Measurements from ENCODE around the gene RAB8B. TPM values are rescaled to one million over a fixed set of nuclear protein-coding genes. Genes with fewer than 3 reads are reported as not detected.

Gene RAB8B
- total and polyA plus RNA-seq, 9 of the 15 experiments (the other 6 are each of a cell fraction or from before 2014, with no cell fraction given), result 7.8 to 32.1 (median 24.2) TPM

- TF ChIP-seq HDAC1 (IDR thresholded peaks at IDR 0.05) (no peak; a peak in 1 of 4 replicates), CTBP1 (IDR thresholded peaks at IDR 0.05; ENCODE audit: borderline replicate concordance) (peak; percentile 78), KDM4B (IDR thresholded peaks at IDR 0.05; ENCODE audit: borderline replicate concordance in 2 of 2, low read depth in 1 of 2) (no peak), PHB2 (IDR thresholded peaks at IDR 0.05; ENCODE audit: low read depth) (no peak), C11orf30 (IDR thresholded peaks at IDR 0.05; ENCODE audit: low read depth) (no peak), ZHX1 (conservative IDR thresholded peaks at IDR 0.05; ENCODE audit: low read length) (no peak), ERF (CRISPR knock-in tag; IDR thresholded peaks at IDR 0.05) (no peak), SMARCE1 (IDR thresholded peaks at IDR 0.05) (peak; percentile 82), MYC (IDR thresholded peaks at IDR 0.05; ENCODE audit: low read depth, low read length) (peak; percentile 52; the same call in 1 of the 2 replicates), MYC (CRISPR knock-in tag; IDR thresholded peaks at IDR 0.05; ENCODE audit: borderline replicate concordance, low read depth) (no peak), PKNOX1 (IDR thresholded peaks at IDR 0.05) (no peak), ZNF23 (CRISPR knock-in tag; IDR thresholded peaks at IDR 0.05) (no peak), HMG20B (CRISPR knock-in tag; IDR thresholded peaks at IDR 0.05) (no peak), SRSF7 (optimal IDR thresholded peaks at IDR 0.05; ENCODE audit: low read depth, low read length) (no peak), ZNF668 (CRISPR knock-in tag; IDR thresholded peaks at IDR 0.05) (no peak), ZNF3 (CRISPR knock-in tag; IDR thresholded peaks at IDR 0.05) (no peak), ZNF512 (tag; IDR thresholded peaks at IDR 0.05) (no peak), NFRKB (IDR thresholded peaks at IDR 0.05; ENCODE audit: low read depth) (peak; percentile 48; the same call in 1 of the 2 replicates), MEIS2 (IDR thresholded peaks at IDR 0.05; ENCODE audit: partially characterized antibody) (no peak), PHB (CRISPR knock-in tag; IDR thresholded peaks at IDR 0.05) (no peak), ZNF696 (CRISPR knock-in tag; conservative IDR thresholded peaks at IDR 0.05) (no peak), POLR3A (IDR thresholded peaks at IDR 0.05; ENCODE audit: borderline replicate concordance, extremely low read depth, insufficient read depth, insufficient read length) (no peak), CCAR2 (IDR thresholded peaks at IDR 0.05; ENCODE audit: low read depth, low read length) (no peak), TEAD1 (CRISPR knock-in tag; IDR thresholded peaks at IDR 0.05) (no peak)
Measured at GRCh38 chr15:63212050-63213004, 22.9 kb downstream of the RAB8B start (continued).
